ENCODE measurements around the gene MACC1.
A peak's percentile ranks its signal among the peaks of the same experiment; 100 is the strongest.

The MACC1 gene

DNA sequence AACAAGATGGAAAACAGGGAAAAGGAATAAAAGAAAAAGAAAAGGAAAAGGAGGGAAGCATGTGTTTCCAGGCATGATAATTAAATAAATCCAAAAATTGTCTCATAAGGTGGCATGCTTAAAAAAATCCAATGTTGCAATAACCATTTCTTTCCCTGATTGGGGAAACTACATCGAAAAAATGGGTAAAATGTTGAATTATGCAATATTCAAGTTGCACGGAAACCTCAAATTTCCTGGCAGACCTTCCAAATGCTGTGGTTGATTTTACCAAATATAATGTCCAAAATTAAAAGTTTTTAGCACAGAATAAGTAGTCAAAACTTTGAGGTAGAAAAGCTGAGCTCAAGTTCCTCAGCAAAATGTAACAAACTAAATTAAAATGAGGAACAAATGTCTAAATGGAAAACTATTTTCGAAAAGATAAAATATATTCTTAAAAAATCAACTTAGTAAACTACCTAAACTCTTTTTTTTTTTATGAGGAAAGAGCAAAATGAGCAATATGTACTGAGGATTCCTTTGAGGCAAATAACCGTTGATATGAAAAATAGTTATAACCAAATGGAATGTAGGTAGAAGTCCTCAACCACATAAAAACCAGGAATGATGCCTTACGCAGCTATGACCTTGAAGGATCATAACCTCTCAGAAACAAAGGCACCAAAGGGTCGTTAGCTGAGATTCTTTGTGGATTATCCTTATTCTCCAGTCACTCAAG is 52.6 kb downstream of the MACC1 start:
- Histone ChIP-seq H3K4me1 (no peaks in the 10 kb centered on the region), H3K4me3 (no peak overlapping the region), H3K27me3 (no peaks in the 10 kb centered on the region), H3K36me3 (no peaks in the 10 kb centered on the region), H3K9me3 (no peaks in the 10 kb centered on the region), H3K27ac (no peak overlapping the region)
- intact Hi-C loops (cut with DNase I; ENCODE audit: low total_unique reads), result no loop called here
- no peak for DNase-seq
- TF ChIP-seq, protein P1, sequence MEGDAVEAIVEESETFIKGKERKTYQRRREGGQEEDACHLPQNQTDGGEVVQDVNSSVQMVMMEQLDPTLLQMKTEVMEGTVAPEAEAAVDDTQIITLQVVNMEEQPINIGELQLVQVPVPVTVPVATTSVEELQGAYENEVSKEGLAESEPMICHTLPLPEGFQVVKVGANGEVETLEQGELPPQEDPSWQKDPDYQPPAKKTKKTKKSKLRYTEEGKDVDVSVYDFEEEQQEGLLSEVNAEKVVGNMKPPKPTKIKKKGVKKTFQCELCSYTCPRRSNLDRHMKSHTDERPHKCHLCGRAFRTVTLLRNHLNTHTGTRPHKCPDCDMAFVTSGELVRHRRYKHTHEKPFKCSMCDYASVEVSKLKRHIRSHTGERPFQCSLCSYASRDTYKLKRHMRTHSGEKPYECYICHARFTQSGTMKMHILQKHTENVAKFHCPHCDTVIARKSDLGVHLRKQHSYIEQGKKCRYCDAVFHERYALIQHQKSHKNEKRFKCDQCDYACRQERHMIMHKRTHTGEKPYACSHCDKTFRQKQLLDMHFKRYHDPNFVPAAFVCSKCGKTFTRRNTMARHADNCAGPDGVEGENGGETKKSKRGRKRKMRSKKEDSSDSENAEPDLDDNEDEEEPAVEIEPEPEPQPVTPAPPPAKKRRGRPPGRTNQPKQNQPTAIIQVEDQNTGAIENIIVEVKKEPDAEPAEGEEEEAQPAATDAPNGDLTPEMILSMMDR (IDR thresholded peaks at IDR 0.05), result no peak

DNA sequence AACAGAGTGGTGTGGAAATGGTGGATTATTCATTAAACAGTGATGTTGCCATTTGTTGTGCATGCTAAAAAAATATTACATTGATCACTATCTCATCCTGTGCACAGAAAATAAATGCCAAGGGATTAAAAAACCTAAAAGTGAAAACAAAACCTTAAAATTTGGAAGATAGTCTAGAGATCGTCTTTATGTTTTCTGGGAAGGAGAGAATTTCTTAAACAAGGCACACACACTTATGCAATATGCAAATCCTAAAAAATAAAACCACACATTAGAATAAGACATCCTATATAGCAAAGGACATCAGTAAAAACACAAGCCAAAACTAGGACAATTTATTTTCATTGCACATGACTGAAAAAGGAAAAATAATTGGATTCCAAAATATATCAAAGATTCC is 54.5 kb downstream of the MACC1 start:
- no peaks in the 10 kb centered on the region for H3K4me1 ChIP-seq
- H3K4me3 ChIP-seq, result no peak overlapping the region
- intact Hi-C loops (cut with DNase I; ENCODE audit: low total_unique reads), result no loop called here
- no peaks in the 10 kb centered on the region for H3K9me3 ChIP-seq
- no peaks in the 10 kb centered on the region for H3K27me3 ChIP-seq
- H3K36me3 ChIP-seq, result no peaks in the 10 kb centered on the region
- no peak for DNase-seq
- TF ChIP-seq, protein P1 (IDR thresholded peaks at IDR 0.05), result no peak
- H3K27ac ChIP-seq, result no peak overlapping the region

DNA sequence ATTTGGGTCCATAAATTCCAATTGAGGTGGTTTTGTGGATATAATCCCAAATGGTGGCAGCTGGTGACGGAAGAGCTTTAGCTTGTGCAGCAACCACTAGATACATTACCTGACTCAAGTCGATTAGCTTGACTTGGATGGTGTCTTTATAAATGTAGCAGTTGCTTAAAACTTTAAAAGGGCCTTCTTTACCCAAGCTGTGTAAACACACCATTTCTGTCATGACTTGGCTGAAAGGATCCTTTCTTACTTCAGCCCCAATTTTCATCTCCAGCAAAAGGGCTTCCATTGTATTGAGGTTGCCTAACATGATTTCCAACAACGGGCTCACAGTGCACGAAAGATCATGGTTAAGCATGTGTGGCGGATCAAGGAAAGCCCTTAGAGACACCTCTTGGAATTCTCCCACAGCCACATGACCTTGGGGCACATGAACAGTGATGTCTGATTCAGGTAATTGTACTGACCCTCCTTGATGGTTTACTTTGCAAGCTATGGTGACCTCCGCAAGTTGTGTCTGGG is 57.9 kb downstream of the MACC1 start:
- H3K36me3 ChIP-seq, result no peaks in the 10 kb centered on the region
- H3K9me3 ChIP-seq, result no peaks in the 10 kb centered on the region
- intact Hi-C loops (cut with DNase I; ENCODE audit: low total_unique reads), result no loop called here
- H3K4me3 ChIP-seq, result no peak overlapping the region
- no peaks in the 10 kb centered on the region for H3K4me1 ChIP-seq
- H3K27ac ChIP-seq, result no peak overlapping the region
- TF ChIP-seq, protein P1 (IDR thresholded peaks at IDR 0.05), result no peak
- no peak for DNase-seq
- H3K27me3 ChIP-seq, result no peaks in the 10 kb centered on the region

DNA sequence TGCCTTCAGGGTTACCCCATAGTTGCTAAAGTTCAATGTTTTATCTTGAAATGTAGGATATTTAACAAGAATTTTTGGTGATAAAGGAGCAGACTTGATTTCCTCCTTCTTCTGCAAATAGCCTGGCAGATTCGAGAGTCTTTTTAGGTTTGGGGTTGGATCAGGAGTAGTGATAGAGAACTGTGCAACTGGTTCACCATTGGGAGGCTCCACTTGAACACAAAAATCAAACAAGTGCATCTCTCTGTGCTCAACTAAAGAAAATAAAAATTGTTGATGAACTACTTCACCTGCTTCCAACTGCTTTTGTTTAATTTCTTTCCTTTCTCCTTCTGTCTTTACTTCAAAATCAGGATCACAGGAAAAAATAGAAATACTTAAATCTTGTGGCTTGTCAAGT is 58.5 kb downstream of the MACC1 start:
- DNase-seq, result no peak
- no peak overlapping the region for H3K4me3 ChIP-seq
- no peaks in the 10 kb centered on the region for H3K27me3 ChIP-seq
- no peaks in the 10 kb centered on the region for H3K36me3 ChIP-seq
- no peaks in the 10 kb centered on the region for H3K9me3 ChIP-seq
- intact Hi-C loops (cut with DNase I; ENCODE audit: low total_unique reads), result no loop called here
- no peak overlapping the region for H3K27ac ChIP-seq
- H3K4me1 ChIP-seq, result no peaks in the 10 kb centered on the region
- TF ChIP-seq, protein P1 (IDR thresholded peaks at IDR 0.05), result peak; percentile 11 to 17

DNA sequence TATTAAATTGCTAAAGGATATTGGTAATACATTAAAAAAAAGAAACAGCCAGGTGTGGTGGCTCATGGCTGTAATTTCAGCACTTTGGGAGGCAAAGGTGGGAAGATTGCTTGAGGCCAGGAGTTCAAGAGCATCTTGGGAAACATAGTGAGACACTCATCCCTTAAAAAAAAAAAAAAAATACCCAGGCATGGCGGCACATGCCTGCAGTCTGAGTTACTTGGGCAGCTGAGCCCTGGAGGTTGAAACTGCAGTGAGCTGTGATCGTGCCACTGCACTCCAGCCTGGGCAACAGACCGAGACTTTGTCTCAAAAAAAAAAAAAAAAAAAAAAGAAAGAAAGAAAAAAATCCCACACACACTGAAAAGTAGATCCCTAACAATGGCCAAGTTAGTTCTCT is 59.7 kb downstream of the MACC1 start:
- no peaks in the 10 kb centered on the region for H3K36me3 ChIP-seq
- TF ChIP-seq, protein P1 (IDR thresholded peaks at IDR 0.05), result no peak
- H3K27ac ChIP-seq, result no peak overlapping the region
- H3K27me3 ChIP-seq, result no peaks in the 10 kb centered on the region
- H3K4me1 ChIP-seq, result no peaks in the 10 kb centered on the region
- no peak overlapping the region for H3K4me3 ChIP-seq
- intact Hi-C loops (cut with DNase I; ENCODE audit: low total_unique reads), result no loop called here
- no peaks in the 10 kb centered on the region for H3K9me3 ChIP-seq
- DNase-seq, result no peak
